ENCODE measurements around the gene TEP1.

GRCh38 chr14:20372796-20373195 lies 40.5 kb downstream of the TEP1 start:
- TF ChIP-seq, protein P1, sequence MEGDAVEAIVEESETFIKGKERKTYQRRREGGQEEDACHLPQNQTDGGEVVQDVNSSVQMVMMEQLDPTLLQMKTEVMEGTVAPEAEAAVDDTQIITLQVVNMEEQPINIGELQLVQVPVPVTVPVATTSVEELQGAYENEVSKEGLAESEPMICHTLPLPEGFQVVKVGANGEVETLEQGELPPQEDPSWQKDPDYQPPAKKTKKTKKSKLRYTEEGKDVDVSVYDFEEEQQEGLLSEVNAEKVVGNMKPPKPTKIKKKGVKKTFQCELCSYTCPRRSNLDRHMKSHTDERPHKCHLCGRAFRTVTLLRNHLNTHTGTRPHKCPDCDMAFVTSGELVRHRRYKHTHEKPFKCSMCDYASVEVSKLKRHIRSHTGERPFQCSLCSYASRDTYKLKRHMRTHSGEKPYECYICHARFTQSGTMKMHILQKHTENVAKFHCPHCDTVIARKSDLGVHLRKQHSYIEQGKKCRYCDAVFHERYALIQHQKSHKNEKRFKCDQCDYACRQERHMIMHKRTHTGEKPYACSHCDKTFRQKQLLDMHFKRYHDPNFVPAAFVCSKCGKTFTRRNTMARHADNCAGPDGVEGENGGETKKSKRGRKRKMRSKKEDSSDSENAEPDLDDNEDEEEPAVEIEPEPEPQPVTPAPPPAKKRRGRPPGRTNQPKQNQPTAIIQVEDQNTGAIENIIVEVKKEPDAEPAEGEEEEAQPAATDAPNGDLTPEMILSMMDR (IDR thresholded peaks at IDR 0.05): no peak
- no peak for TF ChIP-seq POLR2A (IDR thresholded peaks at IDR 0.05)
